Measurements from ENCODE around the gene TEF.

- no peak for TF ChIP-seq CTCF (conservative IDR thresholded peaks at IDR 0.05)
- TF ChIP-seq ZFX (IDR thresholded peaks at IDR 0.05): no peak
Measured at GRCh38 chr22:41333806-41334205, 47.9 kb upstream of the TEF start.
